Measurements from ENCODE around the gene MAMDC4. TPM values are rescaled to one million over a fixed set of nuclear protein-coding genes. Genes with fewer than 3 reads are reported as not detected.

MAMDC4 gene
- total and polyA plus RNA-seq, 2 of the 13 experiments (the other 11 are each of a cell fraction or from before 2014, with no cell fraction given): 6.0 to 6.8 TPM

GRCh38 chr9:136848393-136849037 lies 3.6 kb upstream of the MAMDC4 start (continued):
- 0 out of 2 replicates have a peak, but pooled peaks have one; percentile 37 for TF ChIP-seq ZBTB37 (CRISPR knock-in tag; IDR thresholded peaks at IDR 0.05)
- no peak for TF ChIP-seq PHF20 (CRISPR knock-in tag; IDR thresholded peaks at IDR 0.05)
- no peak for TF ChIP-seq CREB3 (CRISPR knock-in tag; IDR thresholded peaks at IDR 0.05)
- no peak for TF ChIP-seq ZNF264 (CRISPR knock-in tag; IDR thresholded peaks at IDR 0.05)
- TF ChIP-seq PHB2 (IDR thresholded peaks at IDR 0.05; ENCODE audit: partially characterized antibody): no peak
- no peak for TF ChIP-seq TAF1 (CRISPR knock-in tag; IDR thresholded peaks at IDR 0.05)
- no peak for TF ChIP-seq ZNF766 (CRISPR knock-in tag; IDR thresholded peaks at IDR 0.05; ENCODE audit: borderline replicate concordance)
- no peak for TF ChIP-seq PREB (CRISPR knock-in tag; IDR thresholded peaks at IDR 0.05)
- no peak for TF ChIP-seq REXO4 (CRISPR knock-in tag; IDR thresholded peaks at IDR 0.05; ENCODE audit: borderline replicate concordance)
- no peak for TF ChIP-seq NFE2L1 (CRISPR knock-in tag; IDR thresholded peaks at IDR 0.05; ENCODE audit: borderline replicate concordance)
- TF ChIP-seq KLF12 (CRISPR knock-in tag; IDR thresholded peaks at IDR 0.05; ENCODE audit: borderline replicate concordance): no peak
- TF ChIP-seq PCBP2 (optimal IDR thresholded peaks at IDR 0.05; ENCODE audit: low read depth, low read length, poor library complexity, severe bottlenecking): no peak
- no peak for TF ChIP-seq ATF4 (CRISPR knock-in tag; IDR thresholded peaks at IDR 0.05)
- no peak for TF ChIP-seq THAP8 (CRISPR knock-in tag; IDR thresholded peaks at IDR 0.05; ENCODE audit: borderline replicate concordance)
- no peak for TF ChIP-seq CBX1 (IDR thresholded peaks at IDR 0.05; ENCODE audit: low read depth)
- no peak for TF ChIP-seq GRHL1 (CRISPR knock-in tag; conservative IDR thresholded peaks at IDR 0.05)
- TF ChIP-seq SRY (CRISPR knock-in tag; IDR thresholded peaks at IDR 0.05): 0 out of 2 replicates have a peak, but pooled peaks have one; percentile 13
- TF ChIP-seq ZNF567 (CRISPR knock-in tag; IDR thresholded peaks at IDR 0.05; ENCODE audit: borderline replicate concordance): no peak
